HL-60 (cell line): ENCODE results near the gene PPME1.

ENCODE experiments used
- CTCF ChIP-seq: IDR thresholded peaks from one replicate; pipeline ENCODE4 v1.5.1; 2011; ENCODE audit warnings: low read length, control low read depth, inconsistent platforms; ENCODE audit not compliant: insufficient read depth
- GABPA ChIP-seq: IDR thresholded peaks from 2 replicates; pipeline ENCODE4 v1.6.1; 2012; ENCODE audit warnings: low read depth
- POLR2AphosphoS5 ChIP-seq: IDR thresholded peaks from 2 replicates; pipeline ENCODE4 v1.6.1; 2012; ENCODE audit warnings: low read depth
- SPI1 ChIP-seq: IDR thresholded peaks from 2 replicates; pipeline ENCODE4 v1.6.1; 2012; ENCODE audit warnings: low read depth, mild to moderate bottlenecking, borderline replicate concordance
- TF ChIP-seq, protein P1 (sequence below): IDR thresholded peaks from 2 replicates; pipeline ENCODE4 v1.6.1; 2012; ENCODE audit warnings: low read depth; ENCODE audit not compliant: insufficient replicate concordance

DNA sequence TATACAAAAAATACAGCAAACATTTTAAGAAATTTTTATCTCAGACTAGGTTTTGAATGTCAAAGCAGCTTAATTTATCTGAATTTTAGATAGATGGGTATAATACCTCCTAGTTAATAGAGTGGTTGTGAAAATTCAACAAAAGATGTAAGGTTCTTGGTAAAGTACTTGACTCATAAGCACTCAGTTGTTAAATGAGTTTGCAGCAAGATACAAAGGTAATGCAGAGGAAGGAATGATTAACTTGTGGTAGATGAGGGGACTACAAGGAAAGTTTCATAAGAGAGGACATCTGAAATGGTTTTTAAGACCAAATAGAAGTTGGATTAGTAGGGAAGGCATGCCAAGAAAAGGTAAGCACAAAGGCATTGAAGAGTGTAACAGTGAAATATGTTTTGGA lies 37.4 kb downstream of the PPME1 start:
- TF ChIP-seq, protein P1, sequence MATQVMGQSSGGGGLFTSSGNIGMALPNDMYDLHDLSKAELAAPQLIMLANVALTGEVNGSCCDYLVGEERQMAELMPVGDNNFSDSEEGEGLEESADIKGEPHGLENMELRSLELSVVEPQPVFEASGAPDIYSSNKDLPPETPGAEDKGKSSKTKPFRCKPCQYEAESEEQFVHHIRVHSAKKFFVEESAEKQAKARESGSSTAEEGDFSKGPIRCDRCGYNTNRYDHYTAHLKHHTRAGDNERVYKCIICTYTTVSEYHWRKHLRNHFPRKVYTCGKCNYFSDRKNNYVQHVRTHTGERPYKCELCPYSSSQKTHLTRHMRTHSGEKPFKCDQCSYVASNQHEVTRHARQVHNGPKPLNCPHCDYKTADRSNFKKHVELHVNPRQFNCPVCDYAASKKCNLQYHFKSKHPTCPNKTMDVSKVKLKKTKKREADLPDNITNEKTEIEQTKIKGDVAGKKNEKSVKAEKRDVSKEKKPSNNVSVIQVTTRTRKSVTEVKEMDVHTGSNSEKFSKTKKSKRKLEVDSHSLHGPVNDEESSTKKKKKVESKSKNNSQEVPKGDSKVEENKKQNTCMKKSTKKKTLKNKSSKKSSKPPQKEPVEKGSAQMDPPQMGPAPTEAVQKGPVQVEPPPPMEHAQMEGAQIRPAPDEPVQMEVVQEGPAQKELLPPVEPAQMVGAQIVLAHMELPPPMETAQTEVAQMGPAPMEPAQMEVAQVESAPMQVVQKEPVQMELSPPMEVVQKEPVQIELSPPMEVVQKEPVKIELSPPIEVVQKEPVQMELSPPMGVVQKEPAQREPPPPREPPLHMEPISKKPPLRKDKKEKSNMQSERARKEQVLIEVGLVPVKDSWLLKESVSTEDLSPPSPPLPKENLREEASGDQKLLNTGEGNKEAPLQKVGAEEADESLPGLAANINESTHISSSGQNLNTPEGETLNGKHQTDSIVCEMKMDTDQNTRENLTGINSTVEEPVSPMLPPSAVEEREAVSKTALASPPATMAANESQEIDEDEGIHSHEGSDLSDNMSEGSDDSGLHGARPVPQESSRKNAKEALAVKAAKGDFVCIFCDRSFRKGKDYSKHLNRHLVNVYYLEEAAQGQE, result no peak
- no peak for TF ChIP-seq CTCF
- TF ChIP-seq SPI1, result no peak
- no peak for TF ChIP-seq POLR2AphosphoS5
- no peak for TF ChIP-seq GABPA
